ENCODE measurements around the gene GPD2. TPM values are rescaled to one million over a fixed set of nuclear protein-coding genes. Genes with fewer than 3 reads are reported as not detected.

GPD2 gene
- total and polyA plus RNA-seq, 10 of the 15 experiments (the other 5 are each of a cell fraction or from before 2014, with no cell fraction given) = 10.0 to 73.5 (median 43.4) TPM

DNA sequence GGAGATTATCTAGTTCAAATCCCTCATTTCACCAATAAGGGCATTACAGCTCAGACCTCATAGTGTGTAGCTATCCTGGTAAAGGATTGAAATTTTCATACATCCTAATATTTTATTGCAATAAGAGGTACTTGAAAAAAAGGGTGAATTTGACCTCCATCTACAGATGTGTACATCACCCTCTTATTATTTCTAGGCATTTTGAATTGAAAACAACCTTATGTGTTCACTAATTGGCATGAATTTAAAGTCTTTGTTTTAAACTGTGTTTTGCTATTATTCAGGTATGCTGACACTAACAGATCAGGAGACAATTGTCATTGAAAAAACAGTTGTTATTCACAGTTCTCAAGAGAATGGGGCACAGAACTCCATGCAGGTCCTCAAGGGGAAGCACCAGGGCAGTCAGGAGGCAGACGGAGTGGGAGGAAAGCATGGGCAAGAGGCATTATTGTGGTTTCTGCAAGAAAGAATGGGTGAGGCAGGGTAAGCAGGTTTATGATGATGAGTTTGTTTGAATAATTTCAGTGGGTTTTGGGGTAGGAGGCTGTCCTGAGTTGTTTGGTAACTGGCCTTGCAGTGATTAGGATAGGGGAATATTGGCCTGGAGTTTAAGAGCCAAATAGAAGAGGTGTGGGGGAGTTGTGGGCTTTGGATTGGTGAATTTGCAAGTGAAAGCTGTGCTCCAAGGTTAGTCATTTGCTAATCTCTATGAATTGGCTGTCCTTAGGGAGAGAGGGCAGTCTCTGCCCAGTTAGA, 194.6 kb downstream of the GPD2 start:
- intact Hi-C loops (cut with micrococcal nuclease; ENCODE audit: unreplicated experiment) = no loop called here
- H3K27me3 ChIP-seq (replicated peaks in 1 of 2; ENCODE audit: control insufficient read depth in 2 of 2, insufficient read depth in 2 of 2, low read length in 1 of 2) = no peaks in the 10 kb centered on the region
- H3K36me3 ChIP-seq (ENCODE audit: control insufficient read depth in 2 of 2, insufficient read depth in 2 of 2, low read length in 1 of 2) = no peaks in the 10 kb centered on the region
- ATAC-seq = no peak
- H3K9ac ChIP-seq (ENCODE audit: control insufficient read depth, insufficient read depth, low read length) = no peak overlapping the region
- H2AFZ ChIP-seq (ENCODE audit: control insufficient read depth, low read depth, low read length) = no peak overlapping the region
- 0% methylated on average over 1 of the region's 1 CpG for WGBS (ENCODE audit: insufficient coverage, insufficient replicate concordance, low lambda C conversion rate, missing lambda C conversion rate)
- FAIRE-seq = no peak
- H3K79me2 ChIP-seq (ENCODE audit: control insufficient read depth, insufficient read depth, low read length) = no peaks in the 10 kb centered on the region
- no peaks in the 10 kb centered on the region for H4K20me1 ChIP-seq (ENCODE audit: control insufficient read depth, insufficient read depth)
- no TSS peak for BruUV-seq (replicated peaks)
- no peaks in the 10 kb centered on the region for H3K9me3 ChIP-seq (replicated peaks; ENCODE audit: control insufficient read depth, insufficient read depth, low read length)
- in situ Hi-C loops (cut with MboI) = no loop called here
- H3K27ac ChIP-seq (ENCODE audit: control insufficient read depth, insufficient read depth) = no peak overlapping the region
- no peak for TF ChIP-seq JUND (IDR thresholded peaks at IDR 0.05; ENCODE audit: low read depth, low read length)
- CTCF ChIA-PET = no interaction called here
- SMC1A ChIA-PET (ENCODE audit: uncharacterized antibody, unreplicated experiment) = interaction anchor here (0.7 to 1.0 kb wide), 2 partner anchors 12 to 1215 kb away, joined by 3 read pairs; no protein-coding TSS in a partner anchor
- H3K4me3 ChIP-seq = no peak overlapping the region
- no peaks in the 10 kb centered on the region for H3K4me1 ChIP-seq (ENCODE audit: control insufficient read depth, insufficient read depth, low read length)
- POLR2A ChIA-PET = no interaction called here
- no peak for DNase-seq (ENCODE audit: low read depth, low spot score)
- RAD21 ChIA-PET (ENCODE audit: unreplicated experiment) = no interaction called here
- no peak overlapping the region for H3K4me2 ChIP-seq (ENCODE audit: control insufficient read depth, insufficient read depth)

DNA sequence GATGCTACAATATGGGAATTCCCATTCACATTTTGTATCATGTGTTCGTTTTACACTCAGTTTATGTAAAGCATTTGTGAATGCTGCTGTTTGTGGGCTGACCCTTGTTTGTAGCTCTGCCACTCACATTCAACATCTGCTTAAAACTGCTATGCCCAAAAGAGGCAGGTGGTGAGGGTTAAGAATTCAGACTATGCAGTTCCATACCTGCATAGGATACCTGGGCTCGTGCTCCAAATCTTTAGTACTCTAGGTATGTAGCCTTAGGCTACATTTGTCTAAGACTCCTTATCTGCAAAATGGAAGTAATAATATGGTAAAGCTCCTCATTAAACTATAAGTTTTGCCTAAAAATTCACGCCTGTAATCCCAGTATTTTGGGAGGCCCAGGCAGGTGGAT, 199.5 kb downstream of the GPD2 start:
- no peak overlapping the region for H3K4me3 ChIP-seq
- H4K20me1 ChIP-seq (ENCODE audit: control insufficient read depth, insufficient read depth) = no peaks in the 10 kb centered on the region
- ATAC-seq (no peak), FAIRE-seq (no peak), DNase-seq (ENCODE audit: low read depth, low spot score) (no peak)
- ChIA-PET CTCF (no interaction called here), RAD21 (ENCODE audit: unreplicated experiment) (no interaction called here), POLR2A (no interaction called here), SMC1A (ENCODE audit: uncharacterized antibody, unreplicated experiment) (interaction anchor here (1.0 to 1.3 kb wide), 3 partner anchors 15 to 40 kb away, joined by 3 read pairs; no protein-coding TSS in a partner anchor)
- H3K36me3 ChIP-seq (ENCODE audit: control insufficient read depth in 2 of 2, insufficient read depth in 2 of 2, low read length in 1 of 2) = no peaks in the 10 kb centered on the region
- in situ Hi-C loops (cut with MboI) (no loop called here), intact Hi-C loops (cut with micrococcal nuclease; ENCODE audit: unreplicated experiment) (no loop called here)
- H3K9me3 ChIP-seq (replicated peaks; ENCODE audit: control insufficient read depth, insufficient read depth, low read length) = no peaks in the 10 kb centered on the region
- no peaks in the 10 kb centered on the region for H3K27me3 ChIP-seq (replicated peaks in 1 of 2; ENCODE audit: control insufficient read depth in 2 of 2, insufficient read depth in 2 of 2, low read length in 1 of 2)
- WGBS (ENCODE audit: insufficient coverage, insufficient replicate concordance, low lambda C conversion rate, missing lambda C conversion rate) = 2% methylated on average over 3 of the region's 3 CpGs
- H2AFZ ChIP-seq (ENCODE audit: control insufficient read depth, low read depth, low read length) = no peak overlapping the region
- H3K9ac ChIP-seq (ENCODE audit: control insufficient read depth, insufficient read depth, low read length) = no peak overlapping the region
- BruUV-seq (replicated peaks) = no TSS peak
- no peak overlapping the region for H3K4me2 ChIP-seq (ENCODE audit: control insufficient read depth, insufficient read depth)
- H3K27ac ChIP-seq (ENCODE audit: control insufficient read depth, insufficient read depth) = no peak overlapping the region
- no peaks in the 10 kb centered on the region for H3K79me2 ChIP-seq (ENCODE audit: control insufficient read depth, insufficient read depth, low read length)
- H3K4me1 ChIP-seq (ENCODE audit: control insufficient read depth, insufficient read depth, low read length) = no peaks in the 10 kb centered on the region
- TF ChIP-seq, protein P1, sequence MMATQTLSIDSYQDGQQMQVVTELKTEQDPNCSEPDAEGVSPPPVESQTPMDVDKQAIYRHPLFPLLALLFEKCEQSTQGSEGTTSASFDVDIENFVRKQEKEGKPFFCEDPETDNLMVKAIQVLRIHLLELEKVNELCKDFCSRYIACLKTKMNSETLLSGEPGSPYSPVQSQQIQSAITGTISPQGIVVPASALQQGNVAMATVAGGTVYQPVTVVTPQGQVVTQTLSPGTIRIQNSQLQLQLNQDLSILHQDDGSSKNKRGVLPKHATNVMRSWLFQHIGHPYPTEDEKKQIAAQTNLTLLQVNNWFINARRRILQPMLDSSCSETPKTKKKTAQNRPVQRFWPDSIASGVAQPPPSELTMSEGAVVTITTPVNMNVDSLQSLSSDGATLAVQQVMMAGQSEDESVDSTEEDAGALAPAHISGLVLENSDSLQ (IDR thresholded peaks at IDR 0.05) = no peak
- no peak for TF ChIP-seq BRCA1 (IDR thresholded peaks at IDR 0.05; ENCODE audit: low read depth, low read length)
- no peak for TF ChIP-seq STAT1 (conservative IDR thresholded peaks at IDR 0.05)
- no peak for TF ChIP-seq NR2C1 (IDR thresholded peaks at IDR 0.05)
- no peak for TF ChIP-seq NBN (IDR thresholded peaks at IDR 0.05)
- TF ChIP-seq, protein P2, sequence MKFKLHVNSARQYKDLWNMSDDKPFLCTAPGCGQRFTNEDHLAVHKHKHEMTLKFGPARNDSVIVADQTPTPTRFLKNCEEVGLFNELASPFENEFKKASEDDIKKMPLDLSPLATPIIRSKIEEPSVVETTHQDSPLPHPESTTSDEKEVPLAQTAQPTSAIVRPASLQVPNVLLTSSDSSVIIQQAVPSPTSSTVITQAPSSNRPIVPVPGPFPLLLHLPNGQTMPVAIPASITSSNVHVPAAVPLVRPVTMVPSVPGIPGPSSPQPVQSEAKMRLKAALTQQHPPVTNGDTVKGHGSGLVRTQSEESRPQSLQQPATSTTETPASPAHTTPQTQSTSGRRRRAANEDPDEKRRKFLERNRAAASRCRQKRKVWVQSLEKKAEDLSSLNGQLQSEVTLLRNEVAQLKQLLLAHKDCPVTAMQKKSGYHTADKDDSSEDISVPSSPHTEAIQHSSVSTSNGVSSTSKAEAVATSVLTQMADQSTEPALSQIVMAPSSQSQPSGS (IDR thresholded peaks at IDR 0.05; ENCODE audit: low read length) = no peak
- no peak for TF ChIP-seq KLF5 (IDR thresholded peaks at IDR 0.05; ENCODE audit: partially characterized antibody)
- no peak for TF ChIP-seq RBBP5 (conservative IDR thresholded peaks at IDR 0.05)
- TF ChIP-seq BACH1 (IDR thresholded peaks at IDR 0.05; ENCODE audit: borderline replicate concordance) = no peak
- TF ChIP-seq CBFB (IDR thresholded peaks at IDR 0.05; ENCODE audit: low read depth) = no peak
- TF ChIP-seq FOXK2 (IDR thresholded peaks at IDR 0.05) = no peak
- TF ChIP-seq, protein P3, sequence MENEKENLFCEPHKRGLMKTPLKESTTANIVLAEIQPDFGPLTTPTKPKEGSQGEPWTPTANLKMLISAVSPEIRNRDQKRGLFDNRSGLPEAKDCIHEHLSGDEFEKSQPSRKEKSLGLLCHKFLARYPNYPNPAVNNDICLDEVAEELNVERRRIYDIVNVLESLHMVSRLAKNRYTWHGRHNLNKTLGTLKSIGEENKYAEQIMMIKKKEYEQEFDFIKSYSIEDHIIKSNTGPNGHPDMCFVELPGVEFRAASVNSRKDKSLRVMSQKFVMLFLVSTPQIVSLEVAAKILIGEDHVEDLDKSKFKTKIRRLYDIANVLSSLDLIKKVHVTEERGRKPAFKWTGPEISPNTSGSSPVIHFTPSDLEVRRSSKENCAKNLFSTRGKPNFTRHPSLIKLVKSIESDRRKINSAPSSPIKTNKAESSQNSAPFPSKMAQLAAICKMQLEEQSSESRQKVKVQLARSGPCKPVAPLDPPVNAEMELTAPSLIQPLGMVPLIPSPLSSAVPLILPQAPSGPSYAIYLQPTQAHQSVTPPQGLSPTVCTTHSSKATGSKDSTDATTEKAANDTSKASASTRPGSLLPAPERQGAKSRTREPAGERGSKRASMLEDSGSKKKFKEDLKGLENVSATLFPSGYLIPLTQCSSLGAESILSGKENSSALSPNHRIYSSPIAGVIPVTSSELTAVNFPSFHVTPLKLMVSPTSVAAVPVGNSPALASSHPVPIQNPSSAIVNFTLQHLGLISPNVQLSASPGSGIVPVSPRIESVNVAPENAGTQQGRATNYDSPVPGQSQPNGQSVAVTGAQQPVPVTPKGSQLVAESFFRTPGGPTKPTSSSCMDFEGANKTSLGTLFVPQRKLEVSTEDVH (IDR thresholded peaks at IDR 0.05; ENCODE audit: low read depth, partially characterized antibody) = no peak

Measured in GM12878 (cell line).